Activated naive CD4-positive, alpha-beta T cell treated with anti-CD3 and anti-CD28 coated beads, Interleukin-2, amount 50 U/mL, for 24 hours (primary cell): ENCODE results near the gene DENND1A.
A peak's percentile ranks its signal among the peaks of the same experiment; 100 is the strongest.
"Not testable (repeated sequence)": the region's sequence is repeated elsewhere in the genome, so short reads cannot be mapped to it uniquely, and the experiment has no call there.

Source experiments
- H3K27ac Mint-ChIP-seq: one replicate; pipeline ENCODE4 v1.8.0; 2021; ENCODE audit warnings: mild to moderate bottlenecking, mixed read lengths
- H3K27me3 Mint-ChIP-seq: one replicate; pipeline ENCODE4 v1.8.0; 2021; ENCODE audit warnings: mixed read lengths
- H3K36me3 Mint-ChIP-seq: one replicate; pipeline ENCODE4 v1.8.0; 2021; ENCODE audit warnings: mixed read lengths
- H3K4me1 Mint-ChIP-seq: one replicate; pipeline ENCODE4 v1.8.0; 2021; ENCODE audit warnings: mixed read lengths
- H3K4me3 Mint-ChIP-seq: one replicate; pipeline ENCODE4 v1.8.0; 2021; ENCODE audit warnings: mild to moderate bottlenecking, mixed read lengths
- H3K9me3 Mint-ChIP-seq: one replicate; pipeline ENCODE4 v1.8.0; 2021; ENCODE audit warnings: mixed read lengths

The DENND1A gene

DNA sequence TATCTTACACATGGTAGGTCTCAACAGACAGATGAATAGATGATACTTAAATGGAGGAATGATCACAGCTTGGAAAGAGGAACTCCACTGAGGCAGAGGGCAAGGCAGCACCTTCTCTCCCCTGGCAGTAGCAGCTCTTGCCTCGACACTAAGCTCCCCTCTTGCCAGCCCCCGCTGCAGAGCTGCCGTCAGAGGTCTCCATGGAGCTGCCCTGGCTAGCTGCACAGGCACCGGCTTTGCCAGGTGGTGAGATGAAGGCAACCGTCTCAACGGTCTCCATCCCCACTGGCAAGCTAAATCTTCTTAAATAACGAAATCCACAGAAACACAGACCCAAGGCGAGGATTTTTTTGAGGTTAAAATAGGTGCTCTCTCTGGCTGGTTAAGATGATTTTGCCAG lies 492.7 kb downstream of the DENND1A start:
- no peaks in the 10 kb centered on the region for H3K4me1 Mint-ChIP-seq
- H3K27ac Mint-ChIP-seq, result no peak overlapping the region
- no peaks in the 10 kb centered on the region for H3K27me3 Mint-ChIP-seq
- no peaks in the 10 kb centered on the region for H3K9me3 Mint-ChIP-seq
- H3K36me3 Mint-ChIP-seq, result peaks cover 22% of the 10 kb centered on the region
- no peak overlapping the region for H3K4me3 Mint-ChIP-seq

DNA sequence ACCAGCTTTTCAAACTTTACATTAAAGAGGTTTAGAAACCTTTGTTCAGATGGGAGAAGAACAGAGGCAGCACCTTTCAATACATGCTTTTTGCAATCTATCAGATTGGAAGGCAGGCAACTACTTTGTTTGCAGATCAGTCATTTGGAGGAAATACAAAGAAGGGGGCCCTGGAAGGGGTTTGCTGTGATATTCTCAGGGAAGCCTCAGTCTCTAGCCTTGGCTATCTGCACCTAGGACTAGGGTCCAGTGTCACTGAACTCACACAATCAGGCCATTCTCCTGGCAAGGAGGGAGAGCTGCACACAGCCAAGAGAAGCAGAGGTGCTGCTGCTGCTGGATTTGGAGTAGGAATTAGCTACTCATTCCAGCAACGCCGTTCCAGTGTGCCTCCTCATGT lies 494.5 kb downstream of the DENND1A start:
- H3K27me3 Mint-ChIP-seq, result no peaks in the 10 kb centered on the region
- H3K4me3 Mint-ChIP-seq, result no peak overlapping the region
- H3K4me1 Mint-ChIP-seq, result no peaks in the 10 kb centered on the region
- H3K9me3 Mint-ChIP-seq, result no peaks in the 10 kb centered on the region
- peaks cover 26% of the 10 kb centered on the region for H3K36me3 Mint-ChIP-seq
- no peak overlapping the region for H3K27ac Mint-ChIP-seq

DNA sequence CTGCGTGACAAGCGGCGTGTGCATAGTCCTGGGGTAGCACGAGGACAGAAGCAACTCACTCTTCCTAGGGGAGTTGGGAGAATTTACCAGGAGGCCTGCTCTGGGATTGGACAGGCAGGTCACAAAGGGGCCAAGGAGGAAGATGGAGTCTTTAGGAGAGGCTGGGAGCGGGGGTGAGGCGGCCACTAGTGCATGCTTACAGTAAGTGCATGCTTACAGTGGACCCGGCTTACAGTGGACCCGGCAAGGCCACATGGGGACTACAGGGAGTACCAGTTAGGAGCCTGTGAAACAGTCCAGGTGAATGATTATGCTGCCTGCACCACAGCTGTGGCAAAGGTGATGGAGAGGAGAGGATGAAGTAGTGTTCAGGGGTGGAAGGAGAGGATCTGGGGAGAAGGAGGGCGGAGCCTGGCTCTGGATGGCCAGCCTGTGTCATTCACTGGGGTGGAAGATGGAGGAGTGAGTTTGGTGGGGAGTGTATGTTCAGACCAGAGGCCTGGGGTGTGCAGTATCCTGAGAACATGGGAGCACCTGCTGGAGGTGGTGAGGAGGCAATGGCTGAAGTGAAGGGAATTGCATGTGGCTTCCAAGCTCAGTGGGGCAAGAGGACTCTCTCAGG lies 495.2 kb downstream of the DENND1A start:
- H3K4me3 Mint-ChIP-seq, result no peak overlapping the region
- H3K27me3 Mint-ChIP-seq, result no peaks in the 10 kb centered on the region
- peaks cover 33% of the 10 kb centered on the region for H3K36me3 Mint-ChIP-seq
- H3K27ac Mint-ChIP-seq, result peak overlapping the region; percentile 68
- no peaks in the 10 kb centered on the region for H3K9me3 Mint-ChIP-seq
- H3K4me1 Mint-ChIP-seq, result no peaks in the 10 kb centered on the region

DNA sequence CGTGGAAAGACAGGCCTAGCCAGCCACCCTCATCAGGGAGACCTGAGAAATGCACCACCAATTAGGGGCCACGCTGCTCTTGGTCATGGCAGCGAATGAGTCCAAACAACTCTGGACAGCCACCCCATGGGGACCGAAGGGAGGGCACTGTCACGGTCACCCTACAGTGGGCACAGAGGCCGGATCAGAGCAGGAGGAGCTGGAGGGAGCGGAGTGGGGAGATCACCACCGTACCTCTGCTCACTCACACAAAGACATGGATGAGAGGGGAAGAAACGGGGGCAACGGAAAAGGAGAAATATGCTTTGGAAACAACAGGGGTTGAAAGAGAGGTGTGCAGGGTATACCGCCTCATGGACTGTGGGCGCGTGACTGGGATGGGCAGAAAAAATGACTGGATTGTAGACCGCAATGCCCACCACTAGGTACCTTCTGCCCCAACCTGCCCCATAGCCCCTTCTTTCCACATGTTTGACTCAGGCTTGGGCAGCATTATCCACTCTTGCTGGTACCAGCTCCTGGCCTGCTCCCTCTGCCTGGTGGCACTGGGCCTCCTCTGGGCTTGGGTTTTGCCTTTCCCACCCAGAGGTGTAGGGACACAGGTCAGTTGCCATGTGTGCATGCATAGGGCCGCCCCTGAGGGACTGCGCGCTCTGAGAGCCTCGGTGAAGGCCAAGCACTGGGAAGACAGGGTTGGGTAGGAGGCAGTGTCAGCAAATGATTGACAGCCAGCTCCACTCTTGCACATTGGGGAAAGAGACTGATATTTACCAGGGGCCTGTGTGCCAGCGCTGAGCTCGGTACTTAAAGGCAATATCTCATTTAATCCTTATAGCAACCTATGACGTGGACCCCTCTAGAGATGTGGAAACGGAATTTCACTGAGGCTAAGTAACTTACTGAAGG lies 497.3 kb downstream of the DENND1A start:
- no peak overlapping the region for H3K27ac Mint-ChIP-seq
- H3K4me3 Mint-ChIP-seq, result no peak overlapping the region
- H3K36me3 Mint-ChIP-seq, result peaks cover 34% of the 10 kb centered on the region
- no peaks in the 10 kb centered on the region for H3K9me3 Mint-ChIP-seq
- H3K27me3 Mint-ChIP-seq, result no peaks in the 10 kb centered on the region
- no peaks in the 10 kb centered on the region for H3K4me1 Mint-ChIP-seq

DNA sequence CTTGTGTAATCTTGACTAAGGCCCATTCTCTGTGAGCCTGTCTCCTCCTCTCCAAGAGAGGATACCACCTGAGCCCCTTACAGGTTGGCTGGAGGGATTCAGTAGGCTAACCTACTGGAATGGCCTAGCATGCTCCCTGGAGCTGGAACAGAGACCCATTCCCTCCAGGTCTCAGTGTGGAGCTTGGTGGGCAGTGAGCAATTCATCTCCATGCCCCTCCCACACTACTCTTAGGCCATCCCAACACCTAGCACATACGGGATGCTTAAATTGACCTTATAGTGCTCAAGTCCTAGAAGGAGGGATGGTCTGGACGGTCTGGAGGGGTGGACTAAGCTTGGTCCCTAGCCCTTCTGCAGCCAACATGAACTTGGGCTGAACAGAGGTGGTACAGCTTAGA lies 498.3 kb downstream of the DENND1A start:
- no peaks in the 10 kb centered on the region for H3K9me3 Mint-ChIP-seq
- no peak overlapping the region for H3K4me3 Mint-ChIP-seq
- H3K27me3 Mint-ChIP-seq, result no peaks in the 10 kb centered on the region
- no peak overlapping the region for H3K27ac Mint-ChIP-seq
- no peaks in the 10 kb centered on the region for H3K4me1 Mint-ChIP-seq
- peaks cover 32% of the 10 kb centered on the region for H3K36me3 Mint-ChIP-seq

DNA sequence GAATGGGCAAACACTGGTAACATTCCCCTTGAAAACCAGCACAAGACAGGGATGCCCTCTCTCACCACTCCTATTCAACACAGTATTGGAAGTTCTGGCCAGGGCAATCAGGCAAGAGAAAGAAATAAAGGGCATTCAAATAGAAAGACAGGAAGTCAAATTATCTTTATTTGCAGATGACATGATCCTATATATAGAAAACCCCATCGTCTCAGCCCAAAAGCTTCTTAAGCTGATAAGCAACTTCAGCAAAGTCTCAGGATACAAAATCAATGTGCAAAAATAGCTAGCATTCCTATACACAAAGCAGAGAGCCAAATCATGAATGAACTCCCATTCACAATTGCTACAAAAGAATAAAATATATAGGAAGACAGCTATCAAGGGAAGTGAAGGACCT lies 501.5 kb downstream of the DENND1A start:
- not testable (repeated sequence) for H3K4me3 Mint-ChIP-seq, H3K27ac Mint-ChIP-seq, H3K9me3 Mint-ChIP-seq, H3K4me1 Mint-ChIP-seq, H3K27me3 Mint-ChIP-seq
- peaks cover 27% of the 10 kb centered on the region for H3K36me3 Mint-ChIP-seq

DNA sequence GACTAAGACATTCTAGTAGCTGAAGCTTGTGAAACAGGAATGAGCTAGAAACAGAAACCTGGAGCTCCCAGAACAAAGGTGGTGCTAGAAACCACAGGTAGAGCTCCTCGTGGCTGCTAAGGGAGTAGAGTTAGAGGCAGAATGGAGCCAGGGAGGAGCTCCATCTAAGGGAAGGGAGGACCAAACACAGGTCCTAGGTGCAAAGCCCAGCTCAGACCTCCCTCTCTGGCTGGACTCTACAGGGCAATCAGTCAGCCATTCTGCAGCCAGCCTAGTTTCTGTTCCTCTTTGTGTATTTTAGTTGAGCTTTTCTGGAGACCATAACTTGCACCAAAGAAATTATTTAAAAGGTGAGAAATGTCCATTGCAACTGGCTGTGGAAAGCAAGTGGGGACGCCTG lies 503.5 kb downstream of the DENND1A start:
- H3K27ac Mint-ChIP-seq, result no peak overlapping the region
- peaks cover 22% of the 10 kb centered on the region for H3K36me3 Mint-ChIP-seq
- no peak overlapping the region for H3K4me3 Mint-ChIP-seq
- H3K27me3 Mint-ChIP-seq, result no peaks in the 10 kb centered on the region
- H3K4me1 Mint-ChIP-seq, result no peaks in the 10 kb centered on the region
- H3K9me3 Mint-ChIP-seq, result no peaks in the 10 kb centered on the region

DNA sequence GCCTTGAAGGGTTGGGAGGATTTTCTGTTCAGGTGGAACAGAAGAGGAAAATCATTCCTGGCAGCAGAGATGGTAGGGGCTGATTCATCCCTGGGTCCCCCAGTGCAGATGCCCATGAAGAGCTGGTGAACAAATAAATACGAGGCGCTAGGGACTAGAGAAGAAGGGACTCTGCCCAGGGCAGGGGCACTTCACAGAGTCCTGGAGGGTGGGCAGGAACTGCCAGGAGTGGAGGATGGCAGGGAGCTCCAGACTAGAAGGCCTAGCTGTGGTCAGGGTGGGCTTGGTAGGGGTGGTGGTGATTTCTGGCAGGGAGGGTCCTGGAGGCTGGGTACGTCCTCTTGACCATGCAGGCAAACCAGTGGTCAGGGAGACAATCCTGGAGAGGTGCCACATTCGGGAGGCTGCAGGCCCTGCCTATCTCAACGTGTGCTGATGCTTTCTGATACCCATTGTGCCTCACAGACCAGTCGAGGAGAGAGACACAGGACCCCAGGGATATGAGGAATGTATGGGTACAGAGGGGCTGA lies 504.0 kb downstream of the DENND1A start:
- Mint-ChIP-seq H3K36me3 (peaks cover 20% of the 10 kb centered on the region), H3K4me3 (no peak overlapping the region), H3K4me1 (no peaks in the 10 kb centered on the region), H3K27me3 (no peaks in the 10 kb centered on the region), H3K9me3 (no peaks in the 10 kb centered on the region), H3K27ac (no peak overlapping the region)

DNA sequence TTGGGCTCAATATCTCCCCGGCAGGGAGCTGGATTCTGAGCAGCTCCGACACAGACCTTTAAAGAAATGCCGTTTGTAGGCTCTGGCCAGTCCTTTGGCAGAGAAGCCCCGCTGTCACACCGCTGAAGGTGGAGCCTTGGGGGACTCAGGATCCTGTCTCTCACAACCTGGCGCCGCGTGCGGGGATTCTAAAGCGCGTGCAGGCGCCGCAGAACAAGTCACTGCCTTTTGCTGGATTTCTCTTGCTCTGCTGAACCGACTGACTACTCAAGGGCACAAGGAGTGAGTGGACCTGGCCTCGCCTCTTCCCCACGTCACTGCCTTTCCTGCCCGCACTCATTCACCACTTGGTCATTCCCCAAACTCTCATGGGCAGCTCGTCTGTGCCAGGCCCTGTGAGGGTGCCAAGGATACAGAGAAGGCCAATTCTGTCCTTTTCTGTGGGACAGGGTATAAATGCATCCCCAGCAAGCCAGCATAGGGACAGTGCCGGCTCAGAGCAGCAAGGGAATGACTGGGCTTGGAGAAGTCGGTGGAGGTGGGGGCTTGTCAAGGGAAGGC lies 504.6 kb downstream of the DENND1A start:
- Mint-ChIP-seq H3K27ac (no peak overlapping the region), H3K36me3 (peaks cover 17% of the 10 kb centered on the region), H3K27me3 (no peaks in the 10 kb centered on the region), H3K9me3 (no peaks in the 10 kb centered on the region), H3K4me1 (no peaks in the 10 kb centered on the region), H3K4me3 (no peak overlapping the region)

DNA sequence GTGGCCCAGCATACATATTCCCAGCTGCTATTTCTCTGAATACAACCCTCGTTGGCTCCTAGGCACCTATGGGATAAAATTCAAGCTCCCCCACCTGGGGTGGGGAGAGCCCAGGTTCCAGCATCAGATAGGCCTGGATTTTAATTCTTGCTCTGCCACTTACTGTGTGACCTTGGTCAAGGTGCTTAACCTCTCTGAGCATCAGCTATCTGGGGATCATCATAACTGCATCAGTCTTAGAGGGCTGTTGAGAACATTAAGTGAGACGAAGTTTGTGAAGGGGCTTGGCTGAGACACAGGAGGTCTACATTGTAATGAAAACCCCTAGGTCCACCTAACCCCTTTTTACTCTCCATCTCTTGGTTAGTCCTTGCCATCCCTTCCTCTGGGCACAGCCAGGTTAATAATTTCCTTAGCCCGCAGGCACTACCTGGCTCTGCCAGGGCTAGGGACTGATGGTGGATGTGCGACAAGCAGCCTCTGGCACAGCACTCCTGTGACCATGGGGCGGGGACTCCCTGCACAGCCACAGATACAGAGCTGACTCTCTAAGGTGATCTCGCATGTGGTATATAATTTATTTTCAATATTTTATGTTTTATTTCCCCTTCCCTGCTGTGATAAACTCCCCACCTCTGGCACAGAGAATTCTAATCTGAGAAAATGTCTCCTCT lies 505.2 kb downstream of the DENND1A start:
- Mint-ChIP-seq H3K4me1 (no peaks in the 10 kb centered on the region), H3K36me3 (peaks cover 11% of the 10 kb centered on the region), H3K27ac (no peak overlapping the region), H3K9me3 (no peaks in the 10 kb centered on the region), H3K27me3 (no peaks in the 10 kb centered on the region), H3K4me3 (no peak overlapping the region)

DNA sequence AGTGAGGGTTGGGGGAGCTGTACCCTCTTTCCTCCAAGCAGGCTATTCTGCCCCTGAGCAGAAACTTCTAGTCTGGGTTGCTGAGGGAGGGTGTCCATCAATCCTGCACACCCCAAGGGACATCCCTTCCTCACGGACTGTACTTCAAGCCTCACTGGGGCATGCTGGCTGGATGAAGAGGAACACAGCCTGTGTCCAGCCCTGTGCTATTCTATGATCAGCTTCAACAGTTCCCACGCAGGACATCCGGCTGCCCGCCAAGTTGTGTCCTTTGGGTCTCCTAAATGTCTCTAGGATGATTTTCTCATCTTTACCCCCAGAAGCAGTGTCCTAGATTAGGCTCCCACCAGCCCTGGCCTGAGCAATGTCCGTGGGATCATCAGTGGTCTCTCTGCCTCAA lies 505.8 kb downstream of the DENND1A start:
- Mint-ChIP-seq H3K4me3 (no peak overlapping the region), H3K27ac (no peak overlapping the region), H3K4me1 (no peaks in the 10 kb centered on the region), H3K27me3 (no peaks in the 10 kb centered on the region), H3K36me3 (peaks cover 7% of the 10 kb centered on the region), H3K9me3 (no peaks in the 10 kb centered on the region)

DNA sequence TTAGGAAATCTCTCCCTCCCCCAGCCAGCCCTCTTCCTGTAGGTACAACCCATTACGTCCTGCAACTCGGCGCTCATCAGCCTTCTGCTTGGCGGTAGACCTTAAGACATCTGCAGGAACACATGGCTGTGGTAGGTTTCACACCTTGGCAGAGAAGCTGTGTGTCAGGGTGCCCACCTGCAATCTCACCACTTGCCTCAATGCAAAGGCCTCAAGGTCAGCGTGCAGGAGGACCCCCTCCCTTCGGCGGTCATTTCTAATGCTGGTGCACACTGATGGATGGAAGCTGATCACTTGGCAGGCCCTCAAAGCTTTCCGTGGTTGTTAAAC lies 506.6 kb downstream of the DENND1A start:
- Mint-ChIP-seq H3K4me3 (no peak overlapping the region), H3K9me3 (no peaks in the 10 kb centered on the region), H3K36me3 (peaks cover 5% of the 10 kb centered on the region), H3K4me1 (no peaks in the 10 kb centered on the region), H3K27me3 (no peaks in the 10 kb centered on the region), H3K27ac (no peak overlapping the region)

DNA sequence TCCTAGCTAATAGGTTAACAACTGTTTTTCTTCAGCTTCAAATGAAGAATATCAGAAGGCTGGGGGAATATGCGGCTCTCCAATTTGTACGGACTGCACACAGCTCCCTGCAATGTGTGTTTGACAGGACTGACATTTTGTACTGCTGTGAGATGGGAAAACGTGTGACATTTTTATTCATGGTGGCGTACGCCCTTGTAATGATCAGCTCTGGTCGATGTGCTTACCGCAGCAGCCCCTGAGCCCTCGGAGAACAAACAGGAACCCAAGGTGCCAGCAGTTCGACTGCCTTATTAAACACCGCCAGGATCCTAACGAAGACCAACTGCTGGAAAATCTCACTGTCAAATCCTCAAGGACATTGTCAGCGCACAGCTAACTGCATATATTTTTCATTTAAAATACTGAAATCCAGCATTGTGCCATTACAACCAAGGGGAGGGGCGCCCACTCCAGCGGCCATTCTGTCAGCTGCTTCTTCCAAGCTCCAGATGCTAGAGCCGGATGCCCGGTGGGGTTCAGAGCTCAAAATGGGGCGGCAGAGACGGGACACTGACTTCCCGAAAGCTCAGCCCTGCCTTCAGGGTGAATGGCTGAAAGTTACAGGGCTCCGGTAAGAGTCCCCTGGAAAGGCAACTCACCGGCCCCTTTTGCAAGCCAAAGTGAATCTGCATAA lies 507.2 kb downstream of the DENND1A start:
- Mint-ChIP-seq H3K9me3 (no peaks in the 10 kb centered on the region), H3K4me3 (no peak overlapping the region), H3K27me3 (no peaks in the 10 kb centered on the region), H3K4me1 (no peaks in the 10 kb centered on the region), H3K27ac (no peak overlapping the region), H3K36me3 (peaks cover 6% of the 10 kb centered on the region)

DNA sequence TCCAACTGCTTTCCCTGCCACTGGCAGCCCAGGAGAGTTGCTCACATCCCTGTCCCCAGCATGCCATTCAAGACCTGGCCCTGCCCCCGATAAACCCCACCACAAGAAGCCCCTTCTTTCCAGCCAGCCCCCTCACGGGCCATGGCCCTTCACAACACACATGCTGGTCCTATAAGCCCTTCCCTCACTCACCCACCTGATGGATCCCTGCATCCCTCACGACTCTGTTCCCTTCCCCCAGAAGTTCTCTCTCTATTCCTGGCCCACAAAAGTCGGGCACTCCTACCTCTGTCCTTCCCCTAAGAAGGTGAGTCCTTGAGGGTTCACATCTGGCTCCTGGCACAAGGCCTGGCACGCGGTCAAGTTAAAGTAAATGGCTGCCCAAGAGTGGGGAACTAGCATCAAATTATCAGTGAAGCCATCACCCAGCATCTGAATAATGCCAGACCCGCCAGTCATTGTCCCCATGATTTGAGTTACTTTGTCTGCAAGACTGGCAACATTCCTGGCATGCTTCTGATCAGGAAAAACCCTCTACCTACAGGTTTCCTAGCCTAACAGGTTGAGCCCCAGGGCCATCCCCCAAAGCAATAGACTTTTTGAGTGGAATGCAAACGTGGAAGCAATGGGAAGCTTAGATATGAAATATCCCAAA lies 508.0 kb downstream of the DENND1A start:
- Mint-ChIP-seq H3K9me3 (no peaks in the 10 kb centered on the region), H3K4me3 (no peak overlapping the region), H3K27ac (no peak overlapping the region), H3K36me3 (peaks cover 2% of the 10 kb centered on the region), H3K4me1 (no peaks in the 10 kb centered on the region), H3K27me3 (no peaks in the 10 kb centered on the region)

DNA sequence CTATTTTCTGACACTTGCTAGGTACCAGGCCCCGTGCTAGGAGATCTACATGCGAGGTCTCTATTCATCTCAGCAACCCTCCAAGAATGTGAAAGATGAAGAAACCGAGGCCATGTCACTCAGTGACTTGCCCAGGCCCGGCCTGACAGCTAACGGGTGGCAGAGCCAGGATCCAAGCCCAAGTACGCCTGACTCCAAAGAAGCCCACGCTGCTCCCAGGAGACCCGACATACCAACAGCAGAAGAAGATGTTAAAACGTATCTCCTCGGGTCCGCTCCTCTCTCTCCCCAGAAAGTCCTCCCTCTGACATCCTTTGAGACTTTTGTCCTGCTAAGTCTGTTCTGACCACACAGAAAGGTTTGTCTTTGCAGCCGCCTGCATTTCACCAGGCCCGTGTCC lies 508.7 kb downstream of the DENND1A start:
- no peaks in the 10 kb centered on the region for H3K27me3 Mint-ChIP-seq
- H3K4me3 Mint-ChIP-seq, result no peak overlapping the region
- no peaks in the 10 kb centered on the region for H3K4me1 Mint-ChIP-seq
- H3K9me3 Mint-ChIP-seq, result no peaks in the 10 kb centered on the region
- H3K36me3 Mint-ChIP-seq, result peaks cover 6% of the 10 kb centered on the region
- no peak overlapping the region for H3K27ac Mint-ChIP-seq
